ENCODE data around the gene S1PR1. TPM values are rescaled to one million over a fixed set of nuclear protein-coding genes. Genes with fewer than 3 reads are reported as not detected.
A peak's percentile ranks its signal among the peaks of the same experiment; 100 is the strongest.

S1PR1 gene
- total and polyA plus RNA-seq, 4 donors = 35.2 to 130 (median 116) TPM

DNA sequence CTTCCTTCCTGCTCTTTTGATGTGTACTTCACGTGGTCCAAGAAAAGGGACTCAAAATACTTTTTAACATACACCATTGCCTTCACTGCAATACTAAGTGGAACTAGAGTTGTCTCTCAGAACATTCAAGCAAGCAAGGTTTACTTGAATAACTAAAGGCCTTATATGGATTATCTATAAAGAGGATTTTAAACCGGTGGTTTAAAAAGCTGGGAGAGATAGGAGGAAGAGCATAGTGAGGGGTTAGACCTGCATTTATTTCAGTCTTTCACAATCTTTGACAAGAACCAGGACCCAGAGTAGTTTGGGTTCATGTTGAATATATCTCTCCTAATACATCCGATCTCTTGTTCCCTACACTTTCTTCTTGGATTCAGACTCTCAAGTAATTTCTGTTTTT is 6.9 kb downstream of the S1PR1 start:
- H3K4me1 ChIP-seq (ENCODE audit: control insufficient read depth in 5 of 5, insufficient read depth in 5 of 5, low read length in 5 of 5) = peaks cover 0 to 39% (median 2%) of the 10 kb centered on the region in 5 donors
- H3K27ac ChIP-seq (ENCODE audit: low read depth in 1 of 2, low read length in 1 of 2) = no peak overlapping the region
- WGBS, 2 donors = 60 to 66% methylated on average over 3 of the region's 3 CpGs
- DNase-seq (no peak), ATAC-seq (ENCODE audit: insufficient read depth, low FRiP score) (no peak)
- no peak for TF ChIP-seq CTCF (IDR thresholded peaks at IDR 0.05; ENCODE audit: control extremely low read depth, extremely low read depth)
- no peak overlapping the region for H3K4me3 ChIP-seq
- no peaks in the 10 kb centered on the region for H3K27me3 ChIP-seq (ENCODE audit: control insufficient read depth in 3 of 3, insufficient read depth in 3 of 3, low read length in 2 of 3)
- H3K9ac ChIP-seq (ENCODE audit: insufficient read depth in 1 of 2, low read length in 2 of 2) = no peak overlapping the region
- peaks cover 0 to 44% (median 23%) of the 10 kb centered on the region in 4 donors for H3K36me3 ChIP-seq (ENCODE audit: control insufficient read depth in 4 of 4, insufficient read depth in 4 of 4, low read length in 4 of 4)
- peaks cover 0 to 2% (median 0%) of the 10 kb centered on the region in 4 donors for H3K9me3 ChIP-seq (ENCODE audit: control insufficient read depth in 4 of 4, insufficient read depth in 3 of 4, low read length in 3 of 4)

DNA sequence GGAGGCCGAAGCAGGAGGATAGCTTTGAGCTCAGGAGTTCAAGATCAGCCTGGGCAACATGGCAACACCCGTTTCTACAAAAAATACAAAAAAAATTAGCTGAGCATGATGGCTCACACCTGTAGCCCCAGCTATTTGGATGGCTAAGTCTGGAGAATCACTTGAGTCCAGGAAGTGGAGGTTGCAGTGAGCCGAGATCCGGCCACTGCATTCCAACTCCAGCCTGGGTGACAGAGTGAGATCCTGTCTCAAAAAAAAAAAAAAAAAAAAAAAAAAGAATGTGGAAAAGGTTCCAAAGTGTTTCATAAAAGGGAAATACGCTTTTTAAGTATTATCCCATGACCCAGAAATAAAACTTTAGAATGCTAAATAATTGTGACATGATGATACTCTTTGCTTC is 8.0 kb downstream of the S1PR1 start:
- 63 to 79% methylated on average over 5 of the region's 5 CpGs for WGBS, 2 donors
- ATAC-seq (ENCODE audit: insufficient read depth, low FRiP score) (no peak), DNase-seq (peak in 1 of 3 donors; percentile 42)
- Histone ChIP-seq H3K27ac (ENCODE audit: low read depth in 1 of 2, low read length in 1 of 2) (peak overlapping the region in 1 of 2 donors; percentile 16), H3K27me3 (ENCODE audit: control insufficient read depth in 3 of 3, insufficient read depth in 3 of 3, low read length in 2 of 3) (no peaks in the 10 kb centered on the region), H3K36me3 (ENCODE audit: control insufficient read depth in 4 of 4, insufficient read depth in 4 of 4, low read length in 4 of 4) (peaks cover 0 to 34% (median 18%) of the 10 kb centered on the region in 4 donors), H3K9me3 (ENCODE audit: control insufficient read depth in 4 of 4, insufficient read depth in 3 of 4, low read length in 3 of 4) (peaks cover 0 to 2% (median 0%) of the 10 kb centered on the region in 4 donors), H3K4me1 (ENCODE audit: control insufficient read depth in 5 of 5, insufficient read depth in 5 of 5, low read length in 5 of 5) (peaks cover 0 to 28% (median 2%) of the 10 kb centered on the region in 5 donors), H3K4me3 (no peak overlapping the region), H3K9ac (ENCODE audit: insufficient read depth in 1 of 2, low read length in 2 of 2) (no peak overlapping the region)
- no peak for TF ChIP-seq CTCF (IDR thresholded peaks at IDR 0.05; ENCODE audit: control extremely low read depth, extremely low read depth)

DNA sequence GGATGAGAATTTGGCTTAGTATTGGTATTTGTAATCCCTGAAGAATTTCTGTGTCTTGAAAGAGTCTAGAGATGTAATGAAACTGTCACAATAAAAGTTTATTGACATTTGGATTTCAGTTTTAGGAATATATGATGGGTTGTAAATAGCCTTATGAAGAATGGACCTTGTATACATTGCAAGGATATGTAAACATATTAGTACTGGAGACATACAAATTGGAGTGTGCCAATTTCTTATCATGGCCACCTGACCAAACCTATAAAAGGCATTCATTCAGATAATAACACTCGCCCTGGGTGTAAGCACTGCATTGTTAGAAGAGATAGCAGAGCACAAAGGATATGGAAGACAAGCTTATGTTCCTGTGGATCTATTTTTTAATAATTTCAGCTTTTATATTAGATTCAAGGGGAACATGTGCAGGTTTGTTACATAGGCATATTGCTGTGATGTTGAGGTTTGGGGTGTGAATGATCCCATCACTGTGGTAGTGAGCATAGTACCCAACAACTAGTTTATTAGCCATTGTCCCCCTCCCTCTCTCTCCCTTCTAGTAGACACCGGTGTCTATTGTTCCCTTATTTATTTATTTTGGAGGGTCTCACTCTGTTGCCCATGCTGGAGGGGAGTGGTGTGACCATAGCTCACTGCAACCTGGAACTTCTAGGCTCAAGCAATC is 8.6 kb downstream of the S1PR1 start:
- H3K4me1 ChIP-seq (ENCODE audit: control insufficient read depth in 5 of 5, insufficient read depth in 5 of 5, low read length in 5 of 5) = peaks cover 0 to 23% (median 2%) of the 10 kb centered on the region in 5 donors
- ATAC-seq (ENCODE audit: insufficient read depth, low FRiP score) (no peak), DNase-seq (no peak)
- 69 to 74% methylated on average over 2 of the region's 2 CpGs for WGBS, 2 donors
- no peak for TF ChIP-seq CTCF (IDR thresholded peaks at IDR 0.05; ENCODE audit: control extremely low read depth, extremely low read depth)
- peaks cover 0 to 2% (median 0%) of the 10 kb centered on the region in 4 donors for H3K9me3 ChIP-seq (ENCODE audit: control insufficient read depth in 4 of 4, insufficient read depth in 3 of 4, low read length in 3 of 4)
- peaks cover 0 to 28% (median 15%) of the 10 kb centered on the region in 4 donors for H3K36me3 ChIP-seq (ENCODE audit: control insufficient read depth in 4 of 4, insufficient read depth in 4 of 4, low read length in 4 of 4)
- no peak overlapping the region for H3K9ac ChIP-seq (ENCODE audit: insufficient read depth in 1 of 2, low read length in 2 of 2)
- H3K4me3 ChIP-seq = no peak overlapping the region
- no peak overlapping the region for H3K27ac ChIP-seq (ENCODE audit: low read depth in 1 of 2, low read length in 1 of 2)
- H3K27me3 ChIP-seq (ENCODE audit: control insufficient read depth in 3 of 3, insufficient read depth in 3 of 3, low read length in 2 of 3) = no peaks in the 10 kb centered on the region
